ENCODE results near the gene SMG9.

DNA sequence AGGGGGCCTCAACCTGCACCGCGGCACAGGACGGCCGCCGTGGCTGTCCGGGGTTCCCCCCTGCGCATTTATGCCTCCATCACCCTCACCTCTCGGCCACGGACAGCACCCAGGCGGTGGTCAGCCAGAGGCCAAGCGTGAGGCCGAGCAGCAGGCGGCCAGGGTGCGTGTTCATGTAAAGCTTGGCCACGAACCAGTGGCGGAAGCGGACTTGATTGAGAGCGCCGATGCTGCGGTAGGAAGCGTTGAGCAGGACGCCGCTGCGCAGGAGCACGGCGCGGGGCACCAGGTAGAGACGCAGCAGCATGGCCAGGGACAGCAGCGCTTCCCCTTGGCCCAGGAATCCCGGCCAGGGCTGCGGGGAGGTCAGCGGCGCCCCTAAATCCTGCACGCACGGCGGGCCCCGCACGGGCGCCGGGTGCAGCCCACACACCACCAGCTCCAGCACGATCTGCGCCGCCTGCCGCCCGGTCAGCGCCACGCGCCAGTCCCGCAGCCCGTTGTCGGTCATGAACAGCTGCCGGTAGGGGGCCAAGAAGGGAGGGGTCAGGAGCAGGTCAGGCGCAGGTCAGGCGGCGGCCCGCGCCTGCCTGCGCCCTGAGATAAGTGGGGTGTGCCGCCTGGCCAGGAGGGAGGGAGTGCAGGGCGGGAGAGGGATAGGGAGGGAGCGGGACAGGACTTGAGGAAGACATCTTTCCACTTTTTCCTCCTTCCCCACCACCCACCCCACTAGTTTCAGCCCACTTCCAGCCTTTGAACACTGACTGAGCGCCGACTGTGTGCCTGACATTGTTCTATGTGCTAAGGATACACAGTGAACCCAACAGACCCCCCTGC, 19.6 kb upstream of the SMG9 start:
- TF ChIP-seq POLR2A (IDR thresholded peaks at IDR 0.05) (no peak), POLR2AphosphoS5 (IDR thresholded peaks at IDR 0.05) (no peak)
- TF ChIP-seq, protein P1, sequence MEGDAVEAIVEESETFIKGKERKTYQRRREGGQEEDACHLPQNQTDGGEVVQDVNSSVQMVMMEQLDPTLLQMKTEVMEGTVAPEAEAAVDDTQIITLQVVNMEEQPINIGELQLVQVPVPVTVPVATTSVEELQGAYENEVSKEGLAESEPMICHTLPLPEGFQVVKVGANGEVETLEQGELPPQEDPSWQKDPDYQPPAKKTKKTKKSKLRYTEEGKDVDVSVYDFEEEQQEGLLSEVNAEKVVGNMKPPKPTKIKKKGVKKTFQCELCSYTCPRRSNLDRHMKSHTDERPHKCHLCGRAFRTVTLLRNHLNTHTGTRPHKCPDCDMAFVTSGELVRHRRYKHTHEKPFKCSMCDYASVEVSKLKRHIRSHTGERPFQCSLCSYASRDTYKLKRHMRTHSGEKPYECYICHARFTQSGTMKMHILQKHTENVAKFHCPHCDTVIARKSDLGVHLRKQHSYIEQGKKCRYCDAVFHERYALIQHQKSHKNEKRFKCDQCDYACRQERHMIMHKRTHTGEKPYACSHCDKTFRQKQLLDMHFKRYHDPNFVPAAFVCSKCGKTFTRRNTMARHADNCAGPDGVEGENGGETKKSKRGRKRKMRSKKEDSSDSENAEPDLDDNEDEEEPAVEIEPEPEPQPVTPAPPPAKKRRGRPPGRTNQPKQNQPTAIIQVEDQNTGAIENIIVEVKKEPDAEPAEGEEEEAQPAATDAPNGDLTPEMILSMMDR (IDR thresholded peaks at IDR 0.05), result peak in 2 of 4 experiments; percentile 15 to 39
